Stomach smooth muscle (tissue), 2 donors: Measurements from ENCODE around the gene GABRP.

Experiments
- H3K27ac ChIP-seq: one replicate; pipeline ENCODE4 v1.7.0; 2013; ENCODE audit warnings: mild to moderate bottlenecking, low read length, inconsistent platforms
- H3K27me3 ChIP-seq, 2 donors: one replicate each; pipeline ENCODE4 v1.7.0; 2013; ENCODE audit warnings: low read length in 2 of 2; ENCODE audit not compliant: insufficient read depth in 2 of 2, control insufficient read depth in 1 of 2
- H3K36me3 ChIP-seq, 2 donors: one replicate each; pipeline ENCODE4 v1.7.0; 2013; ENCODE audit warnings: low read length in 2 of 2; ENCODE audit not compliant: control insufficient read depth in 2 of 2, insufficient read depth in 2 of 2
- H3K4me1 ChIP-seq: one replicate; pipeline ENCODE4 v1.7.0; 2013; ENCODE audit warnings: low read length; ENCODE audit not compliant: control insufficient read depth, insufficient read depth
- H3K4me3 ChIP-seq, 2 donors: one replicate each; pipeline ENCODE4 v1.7.0; 2013; ENCODE audit warnings: low read length in 2 of 2
- H3K9ac ChIP-seq, 2 donors: one replicate each; pipeline ENCODE4 v1.7.0; 2013; ENCODE audit warnings: low read length in 2 of 2, mild to moderate bottlenecking in 1 of 2
- H3K9me3 ChIP-seq, 2 donors: one replicate each; pipeline ENCODE4 v1.7.0; 2013; ENCODE audit warnings: low read length in 2 of 2; ENCODE audit not compliant: control insufficient read depth in 2 of 2
- donor health status: healthy.
- donor health status: Pancreatic carcinoma.

Gene GABRP

DNA sequence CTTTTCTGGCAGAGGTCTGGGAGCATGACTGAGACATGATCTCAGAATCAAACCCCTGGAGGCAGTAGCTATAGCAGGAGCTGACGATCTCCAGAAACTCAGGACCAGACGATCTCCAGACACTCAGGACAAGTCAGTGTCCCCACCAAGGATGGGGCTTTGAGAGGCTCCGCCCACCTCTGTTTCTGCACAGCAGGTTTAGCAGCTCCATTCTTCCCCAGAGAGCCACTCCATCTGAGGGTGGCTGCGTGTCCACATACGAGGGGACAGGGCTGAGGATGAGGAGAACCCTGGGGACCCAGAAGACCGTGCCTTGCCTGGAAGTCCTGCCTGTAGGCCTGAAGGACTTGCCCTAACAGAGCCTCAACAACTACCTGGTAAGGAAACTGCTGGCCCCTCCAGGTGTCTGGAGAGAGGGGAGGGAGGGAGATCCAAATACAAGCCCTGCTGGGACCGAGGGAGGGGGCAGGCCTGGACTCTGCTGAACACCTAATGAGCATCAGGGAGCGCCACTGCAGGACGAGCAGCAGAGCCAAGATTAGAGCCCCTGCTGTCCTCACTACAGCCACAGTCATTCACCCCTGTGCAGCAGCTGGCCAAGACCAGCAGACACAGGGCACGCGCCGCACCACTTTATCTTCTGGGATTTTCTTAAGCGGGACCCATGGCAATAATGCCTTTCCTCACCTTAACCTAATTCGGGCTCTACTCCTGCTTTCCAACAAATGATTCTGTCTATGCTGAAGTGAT lies at the start of gene GABRP:
GABRP (plus strand) TSS at position 228 of the 750 bp plus-strand sequence. CDS start 4,891 bp downstream, outside the sequence.
- Histone ChIP-seq H3K9ac (no peak within 1 kb of the TSS), H3K36me3 (no peaks in the 10 kb centered on the region), H3K4me1 (peaks cover 2% of the 10 kb centered on the region), H3K4me3 (no peak within 1 kb of the TSS), H3K27me3 (no peaks in the 10 kb centered on the region), H3K27ac (no peak within 1 kb of the TSS), H3K9me3 (no peaks in the 10 kb centered on the region)

DNA sequence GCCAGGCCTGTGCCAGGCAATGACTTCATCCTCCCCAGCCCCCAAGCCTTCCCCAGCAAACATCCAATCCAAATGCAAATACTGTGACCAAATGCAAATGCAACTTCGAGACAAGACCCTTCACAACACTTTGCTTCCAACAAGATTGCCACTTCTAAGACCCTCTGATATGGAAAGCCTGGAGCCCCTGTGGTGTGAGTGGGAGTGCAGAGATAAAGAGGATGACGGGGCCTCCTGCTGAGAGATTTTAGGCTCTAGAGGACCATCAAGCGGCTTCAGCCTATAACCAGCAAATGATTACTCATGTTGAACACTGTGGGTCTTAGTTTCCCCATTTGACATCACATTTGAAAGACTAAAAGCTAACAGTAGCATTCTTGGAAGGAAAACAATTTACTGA lies 46.6 kb upstream of the GABRP start:
- H3K36me3 ChIP-seq = no peaks in the 10 kb centered on the region

GRCh38 chr5:170737591-170737990 lies 45.9 kb upstream of the GABRP start:
- Histone ChIP-seq H3K36me3 (no peaks in the 10 kb centered on the region), H3K9ac (no peak overlapping the region), H3K4me3 (no peak overlapping the region), H3K9me3 (peaks cover 0 to 5% of the 10 kb centered on the region in 2 donors), H3K27ac (no peak overlapping the region), H3K4me1 (no peaks in the 10 kb centered on the region), H3K27me3 (peaks cover 0 to 2% of the 10 kb centered on the region in 2 donors)

More for the DNA sequence above, 46.6 kb upstream of the GABRP start:
- Histone ChIP-seq H3K4me1 (no peaks in the 10 kb centered on the region), H3K27me3 (peaks cover 0 to 2% of the 10 kb centered on the region in 2 donors), H3K9me3 (peaks cover 0 to 5% of the 10 kb centered on the region in 2 donors), H3K27ac (no peak overlapping the region), H3K4me3 (no peak overlapping the region), H3K9ac (no peak overlapping the region)

- Histone ChIP-seq H3K36me3 (no peaks in the 10 kb centered on the region), H3K27ac (no peak overlapping the region), H3K9me3 (peaks cover 0 to 5% of the 10 kb centered on the region in 2 donors), H3K9ac (no peak overlapping the region), H3K27me3 (peaks cover 0 to 2% of the 10 kb centered on the region in 2 donors), H3K4me1 (no peaks in the 10 kb centered on the region), H3K4me3 (no peak overlapping the region)
Observed at GRCh38 chr5:170738840-170739239, 44.7 kb upstream of the GABRP start.

DNA sequence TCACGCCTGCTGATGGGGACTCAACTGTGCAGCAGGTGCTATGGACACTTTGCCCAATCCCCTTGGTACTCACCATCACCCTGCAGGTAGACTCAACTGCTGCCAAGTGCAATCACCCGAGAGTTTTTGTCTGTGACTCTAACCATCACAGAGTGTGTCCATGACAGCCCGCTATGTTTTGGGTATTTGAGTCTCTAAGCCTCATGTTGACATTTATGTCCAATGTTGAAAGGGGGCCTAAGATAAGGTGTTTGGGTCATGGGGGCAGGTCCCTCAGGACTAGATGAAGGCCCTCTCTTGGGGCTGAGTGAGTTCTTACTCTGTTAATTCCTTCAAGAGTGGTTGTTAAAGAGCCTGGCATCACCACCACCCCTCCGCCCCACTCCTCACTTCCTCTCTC lies 44.1 kb upstream of the GABRP start:
- Histone ChIP-seq H3K27me3 (peaks cover 0 to 2% of the 10 kb centered on the region in 2 donors), H3K4me1 (peaks cover 6% of the 10 kb centered on the region), H3K9ac (no peak overlapping the region), H3K4me3 (no peak overlapping the region), H3K27ac (no peak overlapping the region), H3K9me3 (peaks cover 0 to 5% of the 10 kb centered on the region in 2 donors), H3K36me3 (no peaks in the 10 kb centered on the region)

DNA sequence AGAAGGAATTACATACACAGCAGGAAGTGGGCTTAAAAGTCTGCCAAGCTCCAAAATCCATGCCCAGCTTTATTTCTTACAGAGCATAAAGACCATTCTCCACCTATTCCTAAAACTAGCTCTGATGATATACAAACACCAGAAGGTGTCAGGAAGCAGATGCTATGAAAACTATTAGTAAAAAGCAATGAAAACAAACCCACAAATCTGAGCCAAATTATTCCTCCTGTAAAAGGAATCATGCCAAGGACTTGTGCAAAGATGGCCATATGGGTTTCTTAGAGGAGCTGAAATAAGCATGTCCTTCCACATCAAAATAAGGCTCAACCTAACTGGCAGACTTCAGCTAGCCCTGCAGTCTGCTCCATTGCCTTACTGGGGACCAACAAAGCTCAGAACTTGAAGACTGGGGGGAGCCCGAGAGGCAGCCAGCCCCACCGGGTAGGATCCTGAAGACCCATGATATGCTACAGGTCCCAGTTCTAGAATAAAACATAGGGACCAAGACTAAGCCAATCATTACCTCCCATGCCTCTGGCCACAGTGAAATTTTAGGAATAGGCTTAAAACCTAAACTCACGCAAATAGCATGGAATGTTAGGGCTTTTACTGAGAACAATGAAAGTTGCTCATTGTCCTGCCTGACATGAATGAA lies 42.8 kb upstream of the GABRP start:
- no peak overlapping the region for H3K4me3 ChIP-seq
- peaks cover 0 to 2% of the 10 kb centered on the region in 2 donors for H3K9me3 ChIP-seq
- no peak overlapping the region for H3K27ac ChIP-seq
- H3K4me1 ChIP-seq = peaks cover 18% of the 10 kb centered on the region
- no peaks in the 10 kb centered on the region for H3K36me3 ChIP-seq
- H3K9ac ChIP-seq = no peak overlapping the region
- H3K27me3 ChIP-seq = peaks cover 2 to 3% of the 10 kb centered on the region in 2 donors

DNA sequence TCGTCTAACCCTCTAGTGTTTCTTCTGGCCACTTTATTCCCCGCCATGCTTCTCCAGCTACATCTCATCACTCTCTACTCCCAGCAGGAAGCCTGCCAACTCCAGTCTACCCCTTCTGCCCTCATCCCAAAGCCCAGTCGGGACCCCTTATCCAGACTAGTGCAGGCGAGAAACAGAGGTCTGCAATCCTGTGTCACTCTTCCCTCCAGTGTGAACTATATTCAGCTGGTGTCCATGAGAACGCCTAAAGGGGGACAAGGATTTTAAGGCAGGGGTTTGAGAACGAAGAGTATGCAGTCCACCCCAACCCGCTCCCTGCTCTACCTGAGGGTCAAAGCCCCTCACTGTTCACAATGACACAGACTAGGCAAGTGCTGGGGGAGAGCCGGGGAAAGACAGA lies 41.7 kb upstream of the GABRP start:
- Histone ChIP-seq H3K27ac (no peak overlapping the region), H3K36me3 (no peaks in the 10 kb centered on the region), H3K4me3 (no peak overlapping the region), H3K9me3 (no peaks in the 10 kb centered on the region), H3K9ac (no peak overlapping the region), H3K27me3 (peaks cover 2 to 3% of the 10 kb centered on the region in 2 donors), H3K4me1 (peaks cover 27% of the 10 kb centered on the region)

DNA sequence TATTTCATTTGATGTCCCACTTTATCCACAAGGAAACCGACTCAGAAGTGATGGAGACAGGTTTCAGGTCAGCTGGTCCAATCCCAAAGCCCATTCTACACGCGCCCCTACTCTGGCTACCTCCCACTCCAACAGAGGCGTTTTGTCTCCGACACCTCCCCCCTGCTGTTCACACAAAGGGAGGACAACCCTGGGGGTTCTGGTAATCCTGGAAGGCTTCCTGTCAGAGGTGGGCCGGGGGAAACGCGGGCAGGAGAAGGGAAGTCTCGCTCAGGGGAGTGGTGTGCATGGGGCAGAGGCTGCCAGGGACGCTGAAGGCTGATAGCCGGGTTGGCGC lies 39.7 kb upstream of the GABRP start:
- peaks cover 30% of the 10 kb centered on the region for H3K4me1 ChIP-seq
- no peak overlapping the region for H3K4me3 ChIP-seq
- H3K36me3 ChIP-seq = no peaks in the 10 kb centered on the region
- no peak overlapping the region for H3K9ac ChIP-seq
- H3K27me3 ChIP-seq = peaks cover 0 to 3% of the 10 kb centered on the region in 2 donors
- H3K27ac ChIP-seq = no peak overlapping the region
- H3K9me3 ChIP-seq = no peaks in the 10 kb centered on the region

DNA sequence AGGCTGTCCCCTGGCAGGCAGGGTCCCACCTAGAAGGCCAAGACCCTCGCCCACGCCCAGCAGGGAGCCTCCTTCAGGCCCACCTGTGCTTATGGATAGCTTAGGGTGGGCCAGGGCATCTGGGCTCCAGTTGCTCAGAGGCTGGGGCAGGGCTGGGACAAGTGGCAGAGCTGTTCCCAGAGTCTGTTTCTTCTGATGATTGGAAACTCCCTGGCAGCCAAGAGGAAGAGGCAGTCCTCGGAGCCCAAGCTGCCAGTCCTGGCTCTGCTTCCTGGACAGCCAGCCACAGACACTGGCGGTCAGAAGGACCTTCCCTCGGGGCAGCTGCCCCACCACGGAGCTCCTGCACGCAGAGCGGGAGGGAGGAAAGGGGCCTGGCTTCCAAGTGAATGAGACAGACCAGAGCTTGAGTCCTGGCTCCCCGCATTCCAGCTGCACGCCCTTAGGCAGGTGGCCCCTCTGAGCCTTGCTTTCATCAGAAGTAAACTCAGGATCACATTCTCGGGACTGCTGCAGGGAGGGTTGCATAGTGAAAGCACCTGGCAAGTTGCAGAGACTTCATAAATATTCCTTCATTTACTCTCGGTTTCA lies 37.9 kb upstream of the GABRP start:
- H3K4me3 ChIP-seq = peak overlapping the region; percentile 7 to 35
- H3K36me3 ChIP-seq = no peaks in the 10 kb centered on the region
- H3K4me1 ChIP-seq = peaks cover 30% of the 10 kb centered on the region
- no peak overlapping the region for H3K9ac ChIP-seq
- no peaks in the 10 kb centered on the region for H3K9me3 ChIP-seq
- H3K27me3 ChIP-seq = peaks cover 2 to 3% of the 10 kb centered on the region in 2 donors
- no peak overlapping the region for H3K27ac ChIP-seq

DNA sequence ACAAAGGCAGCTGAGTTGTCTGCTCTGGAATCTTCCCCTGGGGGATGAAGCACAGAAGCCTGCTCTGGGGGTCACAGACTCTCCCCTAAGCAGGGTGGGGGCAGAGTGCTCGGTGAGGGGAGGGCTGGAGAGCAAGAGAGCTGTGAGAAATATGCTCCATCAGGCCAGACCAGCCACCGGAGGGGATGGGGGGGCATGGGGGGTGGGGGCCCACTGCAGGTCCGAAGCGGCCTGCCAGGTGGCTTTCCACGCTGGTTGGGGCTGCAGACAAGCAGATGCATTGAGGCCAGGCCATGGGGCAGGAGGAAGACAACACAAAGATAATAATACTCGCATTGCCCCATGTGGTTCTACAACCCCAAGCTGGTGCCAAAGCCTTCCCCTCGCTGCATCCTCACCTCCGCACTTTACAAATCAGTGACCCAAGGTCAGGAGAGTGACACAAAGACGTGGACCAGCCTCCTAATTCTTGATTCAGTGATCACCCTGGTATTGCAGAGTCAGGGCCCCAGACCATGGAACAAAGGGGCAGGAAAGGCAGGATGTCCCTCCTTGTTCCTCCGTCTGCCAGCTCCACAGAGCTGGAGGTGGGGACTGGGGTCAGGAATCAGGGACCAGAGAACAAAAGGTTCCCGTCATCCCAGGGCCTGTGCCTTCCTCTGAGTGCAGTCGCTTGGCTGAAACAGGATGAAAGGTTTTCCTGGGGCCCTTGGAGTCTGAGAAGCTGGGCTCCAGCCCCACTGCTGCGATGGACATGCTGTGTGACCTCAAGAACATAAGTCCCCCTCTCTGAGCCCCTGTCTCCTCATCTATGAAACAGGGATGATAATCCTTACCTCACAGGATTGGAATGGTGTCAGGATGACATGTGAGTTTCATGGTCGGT lies 37.2 kb upstream of the GABRP start:
- H3K4me3 ChIP-seq = no peak overlapping the region
- no peak overlapping the region for H3K27ac ChIP-seq

More for the DNA sequence above, 37.2 kb upstream of the GABRP start:
- Histone ChIP-seq H3K9me3 (no peaks in the 10 kb centered on the region), H3K9ac (no peak overlapping the region), H3K36me3 (no peaks in the 10 kb centered on the region), H3K27me3 (peaks cover 2 to 6% of the 10 kb centered on the region in 2 donors), H3K4me1 (peaks cover 30% of the 10 kb centered on the region)
